ENCODE data around the gene ELP2.
A peak's percentile ranks its signal among the peaks of the same experiment; 100 is the strongest.

Gene ELP2

GRCh38 chr18:36141576-36141975 lies 11.9 kb downstream of the ELP2 start:
- no peak for TF ChIP-seq CTCF (IDR thresholded peaks at IDR 0.05; ENCODE audit: control insufficient read depth, insufficient read depth, low read depth, low read length, missing control alignments)
- no peak overlapping the region for H3K4me3 ChIP-seq (ENCODE audit: control insufficient read depth, low read depth, low read length)
- no peak for DNase-seq (ENCODE audit: low read depth)

GRCh38 chr18:36142751-36143150 lies 13.1 kb downstream of the ELP2 start:
- no peak overlapping the region for H3K4me3 ChIP-seq (ENCODE audit: control insufficient read depth, low read depth, low read length)
- DNase-seq (ENCODE audit: low read depth): no peak
- TF ChIP-seq CTCF (IDR thresholded peaks at IDR 0.05; ENCODE audit: control insufficient read depth, insufficient read depth, low read depth, low read length, missing control alignments): no peak

GRCh38 chr18:36143391-36143790 lies 13.7 kb downstream of the ELP2 start:
- no peak overlapping the region for H3K4me3 ChIP-seq (ENCODE audit: control insufficient read depth, low read depth, low read length)
- TF ChIP-seq CTCF (IDR thresholded peaks at IDR 0.05; ENCODE audit: control insufficient read depth, insufficient read depth, low read depth, low read length, missing control alignments): no peak
- no peak for DNase-seq (ENCODE audit: low read depth)

- no peak for DNase-seq (ENCODE audit: low read depth)
- no peak for TF ChIP-seq CTCF (IDR thresholded peaks at IDR 0.05; ENCODE audit: control insufficient read depth, insufficient read depth, low read depth, low read length, missing control alignments)
- H3K4me3 ChIP-seq (ENCODE audit: control insufficient read depth, low read depth, low read length): no peak overlapping the region
These were observed 20.0 kb downstream of the ELP2 start for GRCh38 chr18:36149514-36150289.

GRCh38 chr18:36152781-36153180 lies 23.1 kb downstream of the ELP2 start:
- no peak for DNase-seq (ENCODE audit: low read depth)
- H3K4me3 ChIP-seq (ENCODE audit: control insufficient read depth, low read depth, low read length): no peak overlapping the region
- no peak for TF ChIP-seq CTCF (IDR thresholded peaks at IDR 0.05; ENCODE audit: control insufficient read depth, insufficient read depth, low read depth, low read length, missing control alignments)

GRCh38 chr18:36153203-36153602 lies 23.5 kb downstream of the ELP2 start:
- peak; percentile 87 for DNase-seq (ENCODE audit: low read depth)
- no peak for TF ChIP-seq CTCF (IDR thresholded peaks at IDR 0.05; ENCODE audit: control insufficient read depth, insufficient read depth, low read depth, low read length, missing control alignments)
- no peak overlapping the region for H3K4me3 ChIP-seq (ENCODE audit: control insufficient read depth, low read depth, low read length)
